ENCODE data around the gene GATAD2B.
"Not testable (repeated sequence)": the region's sequence is repeated elsewhere in the genome, so short reads cannot be mapped to it uniquely, and the experiment has no call there.

Gene GATAD2B

DNA sequence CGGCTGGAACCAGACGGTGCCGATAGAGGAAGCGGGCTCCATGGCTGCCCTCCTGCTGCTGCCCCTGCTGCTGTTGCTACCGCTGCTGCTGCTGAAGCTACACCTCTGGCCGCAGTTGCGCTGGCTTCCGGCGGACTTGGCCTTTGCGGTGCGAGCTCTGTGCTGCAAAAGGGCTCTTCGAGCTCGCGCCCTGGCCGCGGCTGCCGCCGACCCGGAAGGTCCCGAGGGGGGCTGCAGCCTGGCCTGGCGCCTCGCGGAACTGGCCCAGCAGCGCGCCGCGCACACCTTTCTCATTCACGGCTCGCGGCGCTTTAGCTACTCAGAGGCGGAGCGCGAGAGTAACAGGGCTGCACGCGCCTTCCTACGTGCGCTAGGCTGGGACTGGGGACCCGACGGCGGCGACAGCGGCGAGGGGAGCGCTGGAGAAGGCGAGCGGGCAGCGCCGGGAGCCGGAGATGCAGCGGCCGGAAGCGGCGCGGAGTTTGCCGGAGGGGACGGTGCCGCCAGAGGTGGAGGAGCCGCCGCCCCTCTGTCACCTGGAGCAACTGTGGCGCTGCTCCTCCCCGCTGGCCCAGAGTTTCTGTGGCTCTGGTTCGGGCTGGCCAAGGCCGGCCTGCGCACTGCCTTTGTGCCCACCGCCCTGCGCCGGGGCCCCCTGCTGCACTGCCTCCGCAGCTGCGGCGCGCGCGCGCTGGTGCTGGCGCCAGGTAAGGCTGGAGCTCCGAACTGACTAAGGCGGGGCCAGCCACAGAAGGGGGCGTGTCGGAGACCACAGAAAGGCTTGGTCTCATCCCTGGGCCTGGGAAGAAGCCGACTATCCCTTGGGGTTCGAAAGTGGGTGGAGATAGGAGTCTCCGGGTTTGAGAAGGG, 147.1 kb downstream of the GATAD2B start:
- DNase-seq: peak; percentile 88

DNA sequence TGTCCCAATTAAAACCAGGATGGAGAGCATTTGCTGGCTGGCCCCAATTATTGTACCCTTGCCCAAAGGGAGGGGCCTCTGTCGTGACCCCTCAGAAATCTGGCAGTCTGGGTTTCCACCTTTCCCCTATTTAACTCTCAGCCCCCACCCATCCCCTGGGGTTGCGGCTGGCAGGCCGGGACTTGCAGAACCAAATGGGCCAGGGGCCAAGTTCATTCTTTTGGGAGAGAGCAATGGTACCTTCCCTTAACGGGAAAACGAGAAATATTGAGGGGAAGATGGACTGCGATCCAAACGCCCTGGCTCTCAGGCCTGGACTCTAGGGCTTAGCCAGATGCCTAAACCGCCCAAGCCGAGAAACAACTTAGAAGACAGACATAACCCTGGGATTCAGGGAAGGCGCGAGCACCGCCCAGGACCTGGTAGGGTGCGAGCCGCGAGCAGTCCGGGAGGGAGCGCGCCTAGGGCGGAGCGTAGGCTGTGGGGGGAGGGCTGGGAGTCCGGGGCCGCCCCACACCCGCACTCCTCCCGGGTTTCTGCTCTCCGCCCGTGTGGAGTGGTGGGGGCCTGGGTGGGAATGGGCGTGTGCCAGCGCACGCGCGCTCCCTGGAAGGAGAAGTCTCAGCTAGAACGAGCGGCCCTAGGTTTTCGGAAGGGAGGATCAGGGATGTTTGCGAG, 147.9 kb downstream of the GATAD2B start, which contains the start of gene SLC27A3:
SLC27A3 (plus strand) TSS at position 628 of the 678 bp plus-strand sequence. CDS start 91 bp downstream, outside the sequence.
- peak; percentile 73 for DNase-seq

DNA sequence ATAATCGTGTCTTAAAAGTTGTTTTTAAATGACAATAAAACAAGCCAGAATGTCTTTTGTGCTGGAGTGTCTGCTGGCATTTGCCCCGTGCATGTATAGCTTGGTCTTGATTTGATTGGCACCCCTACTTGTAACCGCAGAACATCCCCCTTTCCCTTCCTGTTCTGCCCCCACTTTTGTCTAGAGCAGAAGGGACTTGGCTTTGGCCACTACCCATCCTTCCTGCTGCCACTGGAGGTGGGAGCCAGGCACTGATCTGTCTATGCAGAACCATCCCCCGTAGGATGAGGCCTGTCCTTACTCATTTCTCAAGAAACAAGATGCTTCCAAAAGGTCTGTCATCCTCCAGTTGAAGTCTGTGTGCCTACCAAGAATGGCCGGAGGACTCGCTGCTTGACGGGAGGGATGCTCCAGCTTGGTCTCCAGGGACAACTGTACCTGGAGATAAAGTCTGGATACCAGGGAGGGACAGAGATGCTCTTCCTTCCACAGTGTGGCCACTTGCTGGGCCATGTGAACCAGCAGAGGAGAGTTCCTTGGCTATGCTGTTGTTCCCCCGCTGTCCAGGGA, 148.7 kb downstream of the GATAD2B start:
- no peak for DNase-seq

DNA sequence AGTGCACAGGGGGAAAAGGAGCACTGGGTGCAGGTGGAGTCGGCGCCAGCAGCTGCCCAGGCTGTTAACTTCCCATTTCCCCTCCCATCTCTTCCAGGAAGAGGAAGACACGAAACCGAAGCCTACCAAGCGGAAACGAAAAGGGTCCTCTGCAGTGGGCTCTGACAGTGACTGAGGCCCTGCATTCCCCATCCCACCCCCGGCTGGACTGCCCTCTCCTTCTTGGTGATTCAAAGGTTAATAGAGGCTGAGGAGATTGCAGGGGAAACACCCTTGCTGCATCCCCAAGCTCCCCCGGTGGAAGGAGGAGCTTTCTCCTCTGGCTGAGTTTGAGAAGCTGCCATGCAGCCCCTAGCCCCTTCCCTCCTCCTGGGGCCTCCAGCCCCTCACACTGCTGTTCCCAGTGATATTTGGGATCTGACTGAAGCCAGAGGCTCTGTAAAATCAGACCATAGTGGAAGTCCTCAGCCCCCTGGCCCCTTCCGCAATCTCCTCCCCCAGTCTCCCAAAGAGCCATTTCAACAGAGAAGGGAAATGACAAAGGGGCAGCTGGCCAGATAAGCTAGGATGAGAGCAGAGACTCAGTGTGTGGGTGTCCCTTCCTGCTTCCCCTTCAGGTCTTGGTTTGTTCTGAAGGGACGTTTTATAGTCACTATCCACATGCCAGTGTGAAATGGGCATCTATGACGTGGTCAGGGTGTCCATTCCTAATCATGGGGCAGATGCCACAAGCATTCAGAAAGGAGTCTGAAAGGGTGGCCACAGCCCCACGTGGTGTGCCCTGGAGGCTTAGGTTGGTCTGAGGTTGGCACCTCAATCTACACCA, 149.5 kb downstream of the GATAD2B start:
- no peak for DNase-seq

DNA sequence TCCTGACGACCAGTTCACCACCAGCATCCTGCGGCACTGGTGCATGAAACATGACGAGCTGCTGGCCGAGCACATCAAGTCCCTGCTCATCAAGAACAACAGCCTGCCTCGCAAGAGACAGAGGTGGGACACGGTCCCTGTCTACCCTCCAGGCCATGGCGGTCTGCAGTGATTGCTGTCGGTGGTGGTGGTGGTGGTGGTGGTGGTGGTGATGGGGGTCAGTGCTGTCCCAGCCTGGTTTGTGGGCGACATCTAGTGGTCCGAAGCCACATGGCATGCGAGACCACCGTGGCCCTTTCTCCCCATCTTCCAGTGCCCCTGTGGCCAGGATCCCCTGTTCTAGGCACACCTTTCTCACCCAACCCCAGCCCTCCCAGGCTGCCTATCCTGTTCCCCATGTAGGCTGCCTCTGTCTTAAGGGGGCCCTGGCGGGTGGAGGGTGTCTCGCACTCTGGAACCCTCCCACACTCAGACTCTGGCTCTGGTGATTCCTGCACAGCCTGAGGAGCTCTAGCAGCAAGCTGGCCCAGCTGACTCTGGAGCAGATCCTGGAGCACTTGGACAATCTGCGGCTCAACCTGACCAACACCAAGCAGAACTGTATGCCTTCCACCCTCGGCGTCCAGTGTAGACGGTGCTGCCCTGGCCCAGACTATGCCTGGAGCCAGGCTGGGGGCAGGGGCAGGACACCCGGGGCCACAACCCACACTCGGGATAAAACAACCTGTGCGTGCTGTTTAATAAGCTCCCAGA, 150.8 kb downstream of the GATAD2B start:
- DNase-seq: no peak

DNA sequence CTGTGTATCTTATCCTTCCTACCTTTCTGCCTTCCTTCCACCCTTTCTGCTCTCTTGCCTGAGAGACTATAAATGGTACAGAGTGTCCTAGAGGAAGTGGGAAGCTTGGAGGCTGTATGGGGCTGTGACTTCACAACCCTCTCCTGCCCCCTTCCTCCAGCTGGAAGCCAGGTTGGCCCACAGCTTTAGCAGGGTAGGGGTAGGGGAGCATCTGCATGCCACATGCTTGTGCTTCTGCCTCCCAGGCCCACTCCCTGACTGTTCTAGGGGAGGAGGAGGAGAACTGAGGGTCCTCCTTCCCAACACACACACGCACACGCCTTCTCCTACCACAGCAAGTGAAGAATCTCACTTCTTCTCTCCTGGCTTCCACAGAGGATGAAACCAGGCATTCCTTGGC, 151.5 kb downstream of the GATAD2B start:
- DNase-seq: no peak

DNA sequence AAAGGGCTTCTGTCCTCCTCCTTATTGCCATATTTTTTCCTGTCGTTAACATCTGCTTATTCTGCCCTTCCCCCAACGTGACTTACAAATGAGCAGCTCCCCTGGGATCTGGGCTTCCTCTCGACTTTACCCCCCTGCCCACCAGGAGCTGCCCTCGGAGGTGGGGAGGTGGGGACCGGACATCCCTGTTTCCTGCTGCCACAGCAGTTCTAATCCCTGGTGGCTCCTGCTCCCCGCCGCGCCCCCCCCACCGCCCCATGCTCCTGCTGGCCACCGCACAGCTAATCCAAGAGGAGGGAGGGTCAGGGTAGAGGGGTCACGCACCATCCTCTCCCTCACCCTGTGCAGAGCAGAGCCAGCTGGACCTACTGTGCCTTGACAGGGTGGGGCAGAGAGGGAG, 152.0 kb downstream of the GATAD2B start:
- DNase-seq: no peak

DNA sequence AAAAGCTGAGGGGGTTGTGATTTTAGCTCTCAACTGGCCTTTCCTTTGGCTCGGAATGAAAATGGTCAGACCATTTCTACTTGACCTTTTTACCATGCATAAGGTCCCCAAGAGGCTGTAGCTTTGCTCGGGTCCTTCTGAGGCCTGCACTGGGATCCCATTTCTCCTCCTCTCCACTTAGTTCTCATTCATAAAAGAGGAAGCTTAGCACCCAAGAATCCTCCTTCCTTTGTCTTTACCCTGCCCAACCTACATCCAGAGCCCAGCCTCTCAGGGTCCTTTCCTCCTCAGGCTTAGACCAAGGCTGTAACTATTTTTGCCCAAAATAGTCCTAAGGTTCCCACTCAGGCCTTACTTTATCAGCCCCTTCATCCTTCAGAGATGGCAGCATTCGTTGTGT, 153.6 kb downstream of the GATAD2B start:
- DNase-seq: no peak

DNA sequence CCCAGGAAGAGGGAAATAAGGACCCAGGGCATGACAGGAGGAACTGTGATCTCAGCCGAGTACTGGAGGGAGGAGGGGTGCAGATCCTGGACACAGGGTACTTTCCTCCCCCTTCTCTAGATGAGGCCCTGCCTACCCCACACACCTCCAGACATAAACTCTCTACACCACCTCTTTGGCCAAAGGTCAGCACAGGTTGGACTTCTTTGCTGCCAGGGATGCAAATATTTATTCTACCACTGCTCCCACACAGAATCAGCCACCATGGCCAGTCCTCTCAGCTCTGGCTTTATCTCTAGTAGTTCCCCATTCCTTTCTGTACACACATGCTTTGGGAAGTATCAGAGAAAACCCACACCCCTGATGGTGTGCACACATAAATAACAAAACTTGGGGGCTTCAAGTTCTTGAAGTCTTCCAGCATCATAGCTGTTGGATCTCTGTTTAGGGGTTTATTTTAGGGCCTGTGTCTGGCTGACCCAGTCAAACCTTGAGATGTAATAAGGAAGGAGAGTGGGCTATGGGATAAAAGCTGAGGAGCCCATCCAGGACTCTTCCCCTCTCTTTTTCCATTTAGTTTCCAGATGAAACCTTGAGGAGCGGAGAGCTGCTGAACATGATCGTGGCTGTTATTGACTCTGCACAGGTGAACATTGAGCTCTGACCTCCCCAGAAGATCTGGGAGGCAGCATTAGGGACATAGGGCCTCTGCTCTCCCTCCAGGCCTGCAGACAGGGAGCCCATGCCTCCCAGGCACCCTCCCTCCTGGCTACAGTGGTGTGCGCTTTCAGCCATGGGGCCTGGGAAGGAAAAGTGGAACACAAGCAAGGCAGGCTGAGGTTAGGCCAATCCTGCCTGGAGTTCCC, 154.2 kb downstream of the GATAD2B start:
- DNase-seq: no peak

DNA sequence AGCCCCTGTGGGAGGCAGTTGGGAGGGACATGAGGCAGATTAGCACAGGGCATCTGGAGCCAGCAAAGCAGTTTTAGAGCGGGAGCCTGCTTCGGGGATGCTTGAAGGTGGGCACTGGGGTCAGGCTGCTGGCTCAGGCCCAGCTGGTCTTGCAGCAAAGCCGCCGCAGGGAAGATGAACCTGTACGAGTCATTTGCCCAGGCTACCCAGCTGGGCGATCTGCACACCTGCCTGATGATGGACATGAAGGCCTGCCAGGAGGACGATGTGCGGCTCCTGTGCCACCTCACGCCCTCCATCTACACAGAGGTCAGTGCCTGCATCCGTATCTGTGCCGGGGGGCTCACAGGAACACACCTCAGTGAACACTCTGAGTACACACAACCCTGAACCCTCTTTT, 155.3 kb downstream of the GATAD2B start:
- DNase-seq: no peak

DNA sequence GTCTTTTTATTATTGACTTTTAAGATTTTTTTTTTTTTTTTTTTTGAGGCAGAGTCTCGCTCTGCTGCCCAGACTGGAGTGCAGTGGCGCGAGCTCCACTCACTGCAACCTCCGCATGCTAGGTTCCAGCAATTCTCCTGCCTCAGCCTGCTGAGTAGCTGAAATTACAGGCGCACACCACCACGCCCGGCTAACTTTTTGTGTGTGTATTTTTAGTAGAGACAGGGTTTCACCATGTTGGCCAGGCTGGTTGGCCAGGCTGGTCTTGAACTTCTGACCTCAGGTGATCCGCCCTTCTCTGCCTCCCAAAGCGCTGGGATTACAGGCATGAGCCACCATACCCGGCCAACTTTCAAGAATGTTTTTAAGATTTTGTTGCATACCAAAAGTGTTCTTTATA, 156.1 kb downstream of the GATAD2B start:
- DNase-seq: not testable (repeated sequence)

DNA sequence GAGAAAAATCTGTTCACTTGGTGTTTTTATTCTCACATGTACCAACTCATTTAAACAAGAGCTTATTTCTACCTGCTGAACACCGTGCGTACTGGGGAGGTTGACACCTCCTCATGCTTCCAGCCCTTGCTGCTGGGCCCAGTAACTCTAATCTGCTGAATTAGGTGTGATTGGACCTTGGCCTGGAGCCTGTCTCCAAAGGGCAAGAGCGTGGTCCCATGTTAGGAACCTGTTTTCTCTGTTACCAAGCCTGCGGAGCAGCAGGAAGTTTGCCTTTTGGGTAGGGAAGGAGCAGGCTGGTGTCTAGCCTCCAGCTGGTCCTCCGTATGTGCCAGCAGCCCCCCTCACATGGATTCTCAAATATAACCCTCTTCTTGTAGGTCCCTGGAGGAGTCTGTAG, 158.5 kb downstream of the GATAD2B start:
- no peak for DNase-seq

DNA sequence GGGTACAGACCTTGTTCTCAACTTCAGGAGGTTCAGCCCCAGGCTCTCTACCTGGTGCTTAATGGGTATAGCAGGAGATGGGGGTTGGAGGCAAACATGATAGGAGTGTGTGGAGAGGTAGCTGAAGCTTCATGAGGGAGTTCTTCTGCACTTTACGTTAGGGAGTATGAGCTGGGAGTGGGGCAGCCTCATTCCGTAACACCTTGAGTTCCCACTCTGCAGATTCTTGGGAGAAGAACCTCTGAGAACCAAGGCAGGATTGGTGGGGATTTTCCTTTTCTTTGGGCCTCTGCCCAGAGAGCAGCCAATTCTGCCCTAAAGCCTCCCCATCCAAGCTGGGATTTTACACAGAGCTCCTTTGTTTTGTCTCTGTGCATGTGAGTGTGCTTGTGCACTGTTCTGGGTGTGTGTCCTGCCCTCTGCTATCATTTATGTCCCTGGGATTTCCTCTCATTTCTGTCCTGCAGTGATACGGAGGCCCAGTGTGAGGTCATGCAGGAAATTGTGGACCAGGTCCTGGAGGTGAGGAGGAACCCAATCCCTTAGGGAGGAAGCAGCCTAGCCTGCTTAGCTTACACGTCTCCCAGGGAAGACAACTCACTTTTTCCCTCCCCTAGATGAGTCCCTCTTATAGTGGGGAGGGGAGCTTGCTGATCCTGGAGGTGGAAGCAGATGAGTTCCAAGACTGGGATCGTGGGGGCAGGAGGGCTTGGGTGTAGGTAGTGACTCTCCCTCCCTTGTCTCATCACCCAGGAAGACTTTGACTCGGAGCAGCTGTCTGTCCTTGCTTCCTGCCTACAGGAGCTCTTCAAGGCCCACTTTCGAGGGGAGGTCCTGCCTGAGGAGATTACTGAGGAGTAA, 159.2 kb downstream of the GATAD2B start:
- no peak for DNase-seq

DNA sequence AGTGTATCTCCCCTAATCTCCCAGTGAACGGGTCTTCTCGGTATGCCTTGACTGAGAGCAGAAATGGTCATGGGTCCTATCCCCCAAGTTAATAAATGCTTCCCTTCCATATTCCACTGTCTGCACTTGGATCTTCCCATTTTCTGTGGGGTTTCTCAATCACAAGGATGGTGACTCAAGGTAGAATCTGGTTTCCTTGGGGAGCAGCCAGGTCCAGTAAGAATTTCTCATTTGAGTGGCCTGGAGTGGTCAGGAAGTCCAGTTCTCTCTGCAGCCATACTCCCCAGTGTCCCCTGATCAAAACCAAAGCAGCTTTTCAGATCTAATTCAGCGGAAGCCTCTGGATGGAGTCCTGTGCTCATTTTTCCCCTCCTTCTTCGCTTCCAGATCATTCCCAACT, 162.3 kb downstream of the GATAD2B start:
- no peak for DNase-seq
